ENCODE measurements around the gene CLIP3.
"Not testable (repeated sequence)": the region's sequence is repeated elsewhere in the genome, so short reads cannot be mapped to it uniquely, and the experiment has no call there.

The CLIP3 gene

GRCh38 chr19:36032251-36033104, at the start of gene CLIP3:
CLIP3 (minus strand) TSS chr19:36032873; CDS start chr19:36032357, 516 bp downstream.
- DNase-seq (ENCODE audit: low read depth, low spot score), result no peak

- no peak for DNase-seq (ENCODE audit: low read depth, low spot score)
These were observed 49.2 kb upstream of the CLIP3 start for GRCh38 chr19:36081894-36082293.

GRCh38 chr19:36081385-36081784, 48.7 kb upstream of the CLIP3 start:
- DNase-seq (ENCODE audit: low read depth, low spot score), result no peak

- DNase-seq (ENCODE audit: low read depth, low spot score), result no peak
These were observed 46.8 kb upstream of the CLIP3 start for GRCh38 chr19:36079389-36079945.

- no peak for DNase-seq (ENCODE audit: low read depth, low spot score)
These were observed 40.6 kb upstream of the CLIP3 start for GRCh38 chr19:36073121-36073876.

- no peak for DNase-seq (ENCODE audit: low read depth, low spot score)
These were observed 39.4 kb upstream of the CLIP3 start for GRCh38 chr19:36072081-36072480.

GRCh38 chr19:36068810-36069499, 36.3 kb upstream of the CLIP3 start:
- DNase-seq (ENCODE audit: low read depth, low spot score), result not testable (repeated sequence)

GRCh38 chr19:36067681-36068080, 35.0 kb upstream of the CLIP3 start:
- no peak for DNase-seq (ENCODE audit: low read depth, low spot score)

GRCh38 chr19:36064826-36065225, 32.2 kb upstream of the CLIP3 start:
- no peak for DNase-seq (ENCODE audit: low read depth, low spot score)

GRCh38 chr19:36061367-36061766, 28.7 kb upstream of the CLIP3 start:
- no peak for DNase-seq (ENCODE audit: low read depth, low spot score)

- no peak for DNase-seq (ENCODE audit: low read depth, low spot score)
These were observed 27.8 kb upstream of the CLIP3 start for GRCh38 chr19:36060430-36060829.

- no peak for DNase-seq (ENCODE audit: low read depth, low spot score)
These were observed 26.7 kb upstream of the CLIP3 start for GRCh38 chr19:36059180-36059910.

GRCh38 chr19:36058481-36059179, 26.0 kb upstream of the CLIP3 start:
- no peak for DNase-seq (ENCODE audit: low read depth, low spot score)

- no peak for DNase-seq (ENCODE audit: low read depth, low spot score)
These were observed 22.3 kb upstream of the CLIP3 start, which contains the start of gene WDR62 for GRCh38 chr19:36054733-36055686. WDR62 (plus strand) TSS chr19:36054897; CDS start chr19:36054972, 75 bp downstream.

- peak; percentile 100 for DNase-seq (ENCODE audit: low read depth, low spot score)
These were observed 21.6 kb upstream of the CLIP3 start, which contains the start of gene THAP8 for GRCh38 chr19:36054119-36054732. THAP8 (minus strand) TSS chr19:36054285; CDS start chr19:36054217, 68 bp downstream.

- no peak for DNase-seq (ENCODE audit: low read depth, low spot score)
These were observed 19.0 kb upstream of the CLIP3 start for GRCh38 chr19:36051637-36052036.

GRCh38 chr19:36051236-36051635, 18.6 kb upstream of the CLIP3 start:
- DNase-seq (ENCODE audit: low read depth, low spot score), result no peak

- no peak for DNase-seq (ENCODE audit: low read depth, low spot score)
These were observed 16.5 kb upstream of the CLIP3 start for GRCh38 chr19:36049080-36049698.
